Osteoblast (primary cell): ENCODE results near the gene SH3GL2. TPM values are rescaled to one million over a fixed set of nuclear protein-coding genes. Genes with fewer than 3 reads are reported as not detected.

Experiments
- DNase-seq: peaks from one replicate; pipeline ENCODE4 v3.0.0; 2011; ENCODE audit warnings: low spot score, mixed read lengths; ENCODE audit not compliant: insufficient read length; ENCODE audit errors: missing footprints
- H2AFZ ChIP-seq: 2 replicates; pipeline ENCODE4 v1.6.0; 2011; ENCODE audit warnings: mild to moderate bottlenecking, low read length
- H3K27ac ChIP-seq: 2 replicates; pipeline ENCODE4 v1.5.1; 2011; ENCODE audit warnings: mild to moderate bottlenecking, low read depth, low read length, moderate library complexity
- H3K27me3 ChIP-seq: 2 replicates; pipeline ENCODE4 v1.6.0; 2012; ENCODE audit warnings: mild to moderate bottlenecking, control low read depth, inconsistent platforms, low read length, moderate library complexity; ENCODE audit not compliant: insufficient read depth
- H3K36me3 ChIP-seq: 2 replicates; pipeline ENCODE4 v1.5.1; 2011; ENCODE audit warnings: mild to moderate bottlenecking, low read length, control low read depth, moderate library complexity; ENCODE audit not compliant: insufficient read depth
- H3K4me1 ChIP-seq: 2 replicates; pipeline ENCODE4 v1.5.1; 2011; ENCODE audit warnings: mild to moderate bottlenecking, low read length, control low read depth, moderate library complexity; ENCODE audit not compliant: insufficient read depth
- H3K4me2 ChIP-seq: 2 replicates; pipeline ENCODE4 v1.6.0; 2011; ENCODE audit warnings: mild to moderate bottlenecking, low read length; ENCODE audit not compliant: insufficient read depth
- H3K4me3 ChIP-seq: fragments of 200-600 bp; sonication (generic); 3 replicates; pipeline ENCODE4 v1.5.1; 2012; ENCODE audit warnings: mild to moderate bottlenecking, low read length, inconsistent platforms; ENCODE audit not compliant: insufficient read depth
- H3K79me2 ChIP-seq: 2 replicates; pipeline ENCODE4 v1.6.0; 2012; ENCODE audit warnings: mild to moderate bottlenecking, low read length, control low read depth, inconsistent platforms; ENCODE audit not compliant: insufficient read depth
- H3K9me3 ChIP-seq: 2 replicates; pipeline ENCODE4 v1.5.1; 2011; ENCODE audit warnings: low read depth, low read length, control low read depth
- H4K20me1 ChIP-seq: 2 replicates; pipeline ENCODE4 v1.6.0; 2012; ENCODE audit warnings: mild to moderate bottlenecking, low read length, control low read depth; ENCODE audit not compliant: insufficient read depth
- CTCF ChIP-seq: IDR thresholded peaks from 2 replicates; pipeline ENCODE4 v1.5.1; 2011; ENCODE audit warnings: mild to moderate bottlenecking, low read depth, low read length, moderate library complexity; ENCODE audit errors: extremely low read depth
- total RNA-seq: library from RNA; depleted of rRNA; stranded (reverse); fragments of >200 nt; gene quantifications from 2 replicates; pipeline ENCODE4 v1.2.3, GENCODE V29; 2012

Gene SH3GL2
- total RNA-seq, 1 donor, result under 0.01 TPM

- H3K4me2 ChIP-seq, result no peak overlapping the region
- H2AFZ ChIP-seq, result no peak overlapping the region
- DNase-seq, result no peak
- no peak overlapping the region for H3K27ac ChIP-seq
- H3K27me3 ChIP-seq, result no peaks in the 10 kb centered on the region
- H4K20me1 ChIP-seq, result no peaks in the 10 kb centered on the region
- no peak for TF ChIP-seq CTCF
- no peaks in the 10 kb centered on the region for H3K36me3 ChIP-seq
- no peak overlapping the region for H3K4me3 ChIP-seq
- no peaks in the 10 kb centered on the region for H3K4me1 ChIP-seq
- H3K79me2 ChIP-seq, result no peaks in the 10 kb centered on the region
- H3K9me3 ChIP-seq, result no peaks in the 10 kb centered on the region
These were observed 54.1 kb downstream of the SH3GL2 start for GRCh38 chr9:17632994-17633393.

GRCh38 chr9:17635115-17635890, 56.4 kb downstream of the SH3GL2 start:
- Histone ChIP-seq H3K27me3 (no peaks in the 10 kb centered on the region), H3K9me3 (no peaks in the 10 kb centered on the region), H4K20me1 (no peaks in the 10 kb centered on the region), H3K4me3 (no peak overlapping the region), H3K4me1 (no peaks in the 10 kb centered on the region), H3K4me2 (no peak overlapping the region), H3K79me2 (no peaks in the 10 kb centered on the region), H2AFZ (no peak overlapping the region), H3K27ac (no peak overlapping the region), H3K36me3 (no peaks in the 10 kb centered on the region)
- TF ChIP-seq CTCF, result no peak
- no peak for DNase-seq

GRCh38 chr9:17636349-17636748, 57.5 kb downstream of the SH3GL2 start:
- Histone ChIP-seq H3K9me3 (no peaks in the 10 kb centered on the region), H3K36me3 (no peaks in the 10 kb centered on the region), H3K79me2 (no peaks in the 10 kb centered on the region), H3K27ac (no peak overlapping the region), H3K4me3 (no peak overlapping the region), H3K4me1 (no peaks in the 10 kb centered on the region), H4K20me1 (no peaks in the 10 kb centered on the region), H2AFZ (no peak overlapping the region), H3K4me2 (no peak overlapping the region), H3K27me3 (no peaks in the 10 kb centered on the region)
- TF ChIP-seq CTCF, result no peak
- no peak for DNase-seq

- no peak overlapping the region for H3K4me2 ChIP-seq
- H3K36me3 ChIP-seq, result no peaks in the 10 kb centered on the region
- H3K27me3 ChIP-seq, result no peaks in the 10 kb centered on the region
- H2AFZ ChIP-seq, result no peak overlapping the region
- no peaks in the 10 kb centered on the region for H3K9me3 ChIP-seq
- no peaks in the 10 kb centered on the region for H3K4me1 ChIP-seq
- TF ChIP-seq CTCF, result no peak
- H3K4me3 ChIP-seq, result no peak overlapping the region
- no peak overlapping the region for H3K27ac ChIP-seq
- DNase-seq, result no peak
- H4K20me1 ChIP-seq, result no peaks in the 10 kb centered on the region
- H3K79me2 ChIP-seq, result no peaks in the 10 kb centered on the region
These were observed 58.0 kb downstream of the SH3GL2 start for GRCh38 chr9:17636821-17637220.
